ENCODE measurements around the gene KRTAP10-10. TPM values are rescaled to one million over a fixed set of nuclear protein-coding genes. Genes with fewer than 3 reads are reported as not detected.
"Not testable (repeated sequence)": the region's sequence is repeated elsewhere in the genome, so short reads cannot be mapped to it uniquely, and the experiment has no call there.

KRTAP10-10 gene
- total and polyA plus RNA-seq, 5 donors, result not detected

DNA sequence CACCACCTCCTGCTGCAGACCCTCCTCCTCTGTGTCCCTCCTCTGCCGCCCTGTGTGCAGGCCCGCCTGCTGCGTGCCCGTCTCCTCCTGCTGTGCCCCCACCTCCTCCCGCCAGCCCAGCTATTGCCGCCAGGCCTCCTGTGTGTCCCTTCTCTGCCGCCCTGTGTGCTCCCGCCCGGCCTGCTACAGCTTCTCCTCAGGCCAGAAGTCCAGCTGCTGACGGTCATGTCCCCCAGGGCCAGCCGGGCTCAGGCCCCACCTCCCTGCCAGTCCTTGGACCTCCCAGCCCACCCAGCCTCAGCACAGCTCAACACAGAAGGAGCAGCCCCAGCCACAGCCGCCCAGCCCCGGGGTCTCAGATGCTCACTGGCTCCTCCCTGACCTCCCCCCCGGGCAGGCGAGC, 9.3 kb upstream of the KRTAP10-10 start:
- WGBS, result 53% methylated on average over 15 of the region's 15 CpGs
- H3K27ac ChIP-seq (ENCODE audit: low read length); H3K9me3 ChIP-seq (ENCODE audit: control insufficient read depth, low read length); ATAC-seq; H3K4me1 ChIP-seq (ENCODE audit: control insufficient read depth, insufficient read depth, low read length); H3K4me3 ChIP-seq (ENCODE audit: low read length); intact Hi-C loops (cut with DNase I); H3K27me3 ChIP-seq (ENCODE audit: control insufficient read depth, insufficient read depth); DNase-seq: not testable (repeated sequence)

DNA sequence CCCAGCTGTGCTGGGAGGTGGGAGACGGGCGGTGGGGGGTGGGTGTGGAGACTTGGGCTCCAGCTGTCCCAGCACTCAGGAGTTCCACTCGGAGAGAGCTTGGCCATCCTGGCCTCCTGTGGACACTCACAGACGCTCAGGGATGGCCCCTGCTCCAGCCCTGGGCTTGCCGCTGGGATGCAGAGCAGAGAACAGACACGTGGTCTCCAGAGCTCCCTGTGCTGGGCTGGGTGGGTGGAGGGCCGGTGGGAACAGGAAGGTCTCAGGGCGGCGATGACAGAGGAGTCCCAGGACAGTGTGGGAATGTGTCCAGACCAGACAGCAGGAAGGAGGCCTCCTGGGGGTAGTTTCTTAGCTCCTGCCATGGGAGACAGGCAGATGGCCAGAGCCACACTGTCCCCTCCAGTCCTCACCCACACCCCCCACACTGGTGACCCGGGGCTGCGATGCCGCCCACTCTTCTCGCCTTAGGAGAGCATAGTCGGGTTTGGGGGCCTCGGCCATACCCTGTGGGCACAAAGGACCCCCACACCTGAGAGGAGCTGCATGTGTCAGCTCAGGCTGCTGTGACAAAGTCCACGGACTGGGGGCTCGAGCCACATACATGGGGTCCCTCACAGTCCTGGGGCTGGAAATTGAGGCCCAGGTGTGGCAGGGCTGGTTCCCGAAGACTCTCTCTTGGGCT, 8.3 kb upstream of the KRTAP10-10 start:
- no peak overlapping the region for H3K4me3 ChIP-seq (ENCODE audit: low read length)
- intact Hi-C loops (cut with DNase I), result no loop called here
- no peaks in the 10 kb centered on the region for H3K9me3 ChIP-seq (ENCODE audit: control insufficient read depth, low read length)
- H3K4me1 ChIP-seq (ENCODE audit: control insufficient read depth, insufficient read depth, low read length), result no peaks in the 10 kb centered on the region
- no peak overlapping the region for H3K27ac ChIP-seq (ENCODE audit: low read length)
- no peaks in the 10 kb centered on the region for H3K27me3 ChIP-seq (ENCODE audit: control insufficient read depth, insufficient read depth)
- ATAC-seq (peak; percentile 39 to 46), DNase-seq (no peak)
- WGBS, result 57% methylated on average over 18 of the region's 18 CpGs

DNA sequence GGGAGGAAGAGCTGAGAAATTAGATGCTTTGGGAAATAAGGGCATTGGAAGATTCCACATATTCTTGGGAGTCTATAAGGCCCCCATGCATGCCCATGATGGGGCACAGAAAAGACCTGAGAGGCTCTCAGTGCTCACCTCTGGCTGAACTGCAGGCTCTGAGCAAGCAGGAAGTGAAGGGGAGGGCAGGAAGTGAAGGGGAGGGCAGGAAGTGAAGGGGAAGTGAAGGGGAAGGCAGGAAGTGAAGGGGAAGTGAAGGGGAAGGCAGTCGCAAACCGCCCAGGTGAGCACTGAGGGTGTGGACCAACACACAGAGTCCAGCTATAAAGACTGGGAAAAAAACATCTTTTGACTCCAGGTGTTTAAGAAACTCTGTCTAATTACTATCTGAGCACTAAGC, 6.7 kb upstream of the KRTAP10-10 start:
- H3K4me1 ChIP-seq (ENCODE audit: control insufficient read depth, insufficient read depth, low read length), result no peaks in the 10 kb centered on the region
- no peak overlapping the region for H3K27ac ChIP-seq (ENCODE audit: low read length)
- H3K9me3 ChIP-seq (ENCODE audit: control insufficient read depth, low read length), result no peaks in the 10 kb centered on the region
- ATAC-seq, result no peak
- intact Hi-C loops (cut with DNase I), result no loop called here
- H3K4me3 ChIP-seq (ENCODE audit: low read length), result no peak overlapping the region
- DNase-seq, result no peak
- H3K27me3 ChIP-seq (ENCODE audit: control insufficient read depth, insufficient read depth), result no peaks in the 10 kb centered on the region
- WGBS, result 48% methylated on average over 2 of the region's 2 CpGs

DNA sequence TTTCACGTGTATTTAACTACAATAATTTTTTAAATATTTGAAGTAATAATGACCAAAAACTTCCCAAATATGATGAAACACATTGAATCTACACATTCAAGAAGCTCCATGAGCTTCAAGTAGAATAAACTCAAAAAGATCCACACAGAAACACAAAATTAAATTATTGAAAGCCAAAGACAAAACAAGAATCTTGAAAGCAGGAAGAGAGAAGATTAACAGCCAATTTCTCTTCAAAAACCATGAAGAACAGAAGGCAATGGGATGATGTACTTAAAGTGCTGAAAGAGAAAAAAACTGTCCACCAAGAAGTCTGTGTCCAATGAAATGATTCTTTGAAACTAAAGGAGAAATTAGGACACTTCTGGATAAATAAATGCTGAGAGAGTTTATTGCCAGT, 5.1 kb upstream of the KRTAP10-10 start:
- Histone ChIP-seq H3K4me1 (ENCODE audit: control insufficient read depth, insufficient read depth, low read length) (no peaks in the 10 kb centered on the region), H3K27me3 (ENCODE audit: control insufficient read depth, insufficient read depth) (no peaks in the 10 kb centered on the region), H3K27ac (ENCODE audit: low read length) (no peak overlapping the region), H3K9me3 (ENCODE audit: control insufficient read depth, low read length) (no peaks in the 10 kb centered on the region), H3K4me3 (ENCODE audit: low read length) (no peak overlapping the region)
- DNase-seq (no peak), ATAC-seq (no peak)
- WGBS, result 98% methylated on average over 1 of the region's 1 CpG
- intact Hi-C loops (cut with DNase I), result no loop called here

DNA sequence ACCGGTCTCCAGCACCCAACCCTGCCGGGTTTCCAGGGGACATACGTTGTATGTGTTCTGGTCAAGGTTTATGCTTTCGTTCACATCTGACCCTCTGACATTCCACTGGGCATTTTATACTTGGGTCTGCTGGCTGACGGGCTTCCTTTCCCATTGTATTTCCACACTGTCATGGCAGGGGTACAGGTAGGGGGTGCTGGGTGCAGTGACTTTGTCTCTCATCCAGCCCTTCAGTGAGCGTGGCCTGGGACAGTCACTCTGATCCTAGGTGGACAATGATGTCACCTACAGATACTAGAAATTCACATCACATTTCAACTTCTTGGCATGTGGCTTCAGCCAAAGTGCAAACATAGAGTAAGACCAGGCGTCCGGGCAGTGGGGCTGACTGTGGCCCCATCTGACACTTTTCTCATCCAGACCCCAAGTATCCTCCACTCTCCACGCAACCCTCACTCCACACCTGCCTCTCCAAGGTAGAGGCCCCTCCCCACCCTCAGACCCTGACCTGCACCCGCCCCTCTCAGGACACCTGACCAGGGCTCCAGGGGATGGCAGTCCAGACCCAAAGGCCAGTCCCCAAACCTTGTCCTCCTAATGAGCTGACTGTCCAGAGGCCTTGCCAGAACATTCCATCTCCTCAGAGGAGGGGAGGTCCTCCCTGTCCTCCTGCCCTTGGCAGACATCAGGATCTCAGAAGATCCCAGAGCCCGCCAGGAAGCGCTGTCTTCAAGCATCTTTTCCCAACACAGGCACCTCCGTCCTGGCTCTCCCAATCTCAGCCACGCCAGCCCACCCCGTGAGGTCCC, 743 bp upstream of the KRTAP10-10 start:
- intact Hi-C loops (cut with DNase I), result no loop called here
- no peak overlapping the region for H3K4me3 ChIP-seq (ENCODE audit: low read length)
- WGBS, result 81% methylated on average over 15 of the region's 15 CpGs
- H3K27ac ChIP-seq (ENCODE audit: low read length), result no peak overlapping the region
- ATAC-seq, result peak in 1 of 2 donors; percentile 36
- H3K27me3 ChIP-seq (ENCODE audit: control insufficient read depth, insufficient read depth), result no peaks in the 10 kb centered on the region
- no peak for DNase-seq
- peaks cover 4% of the 10 kb centered on the region for H3K9me3 ChIP-seq (ENCODE audit: control insufficient read depth, low read length)
- H3K4me1 ChIP-seq (ENCODE audit: control insufficient read depth, insufficient read depth, low read length), result no peaks in the 10 kb centered on the region

DNA sequence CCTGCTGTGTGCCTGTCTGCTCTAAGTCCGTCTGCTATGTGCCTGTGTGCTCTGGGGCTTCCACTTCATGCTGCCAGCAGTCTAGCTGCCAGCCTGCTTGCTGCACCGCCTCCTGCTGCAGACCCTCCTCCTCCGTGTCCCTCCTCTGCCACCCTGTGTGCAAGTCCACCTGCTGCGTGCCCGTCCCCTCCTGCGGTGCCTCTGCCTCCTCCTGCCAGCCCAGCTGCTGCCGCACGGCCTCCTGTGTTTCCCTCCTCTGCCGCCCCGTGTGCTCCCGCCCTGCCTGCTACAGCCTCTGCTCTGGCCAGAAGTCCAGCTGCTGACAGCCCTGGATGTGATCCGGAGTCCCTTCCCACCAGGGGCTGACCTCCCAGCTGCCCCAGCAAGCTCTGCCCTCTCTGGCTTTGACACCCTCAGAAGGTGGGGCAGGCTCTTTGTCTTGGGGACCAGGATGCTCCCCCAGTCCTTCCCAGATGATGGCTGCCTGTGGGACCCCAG, 744 bp downstream of the KRTAP10-10 start:
- H3K4me1 ChIP-seq (ENCODE audit: control insufficient read depth, insufficient read depth, low read length); H3K4me3 ChIP-seq (ENCODE audit: low read length); H3K9me3 ChIP-seq (ENCODE audit: control insufficient read depth, low read length); ATAC-seq; DNase-seq; H3K27ac ChIP-seq (ENCODE audit: low read length); intact Hi-C loops (cut with DNase I); H3K27me3 ChIP-seq (ENCODE audit: control insufficient read depth, insufficient read depth): not testable (repeated sequence)
- 49% methylated on average over 12 of the region's 12 CpGs for WGBS

DNA sequence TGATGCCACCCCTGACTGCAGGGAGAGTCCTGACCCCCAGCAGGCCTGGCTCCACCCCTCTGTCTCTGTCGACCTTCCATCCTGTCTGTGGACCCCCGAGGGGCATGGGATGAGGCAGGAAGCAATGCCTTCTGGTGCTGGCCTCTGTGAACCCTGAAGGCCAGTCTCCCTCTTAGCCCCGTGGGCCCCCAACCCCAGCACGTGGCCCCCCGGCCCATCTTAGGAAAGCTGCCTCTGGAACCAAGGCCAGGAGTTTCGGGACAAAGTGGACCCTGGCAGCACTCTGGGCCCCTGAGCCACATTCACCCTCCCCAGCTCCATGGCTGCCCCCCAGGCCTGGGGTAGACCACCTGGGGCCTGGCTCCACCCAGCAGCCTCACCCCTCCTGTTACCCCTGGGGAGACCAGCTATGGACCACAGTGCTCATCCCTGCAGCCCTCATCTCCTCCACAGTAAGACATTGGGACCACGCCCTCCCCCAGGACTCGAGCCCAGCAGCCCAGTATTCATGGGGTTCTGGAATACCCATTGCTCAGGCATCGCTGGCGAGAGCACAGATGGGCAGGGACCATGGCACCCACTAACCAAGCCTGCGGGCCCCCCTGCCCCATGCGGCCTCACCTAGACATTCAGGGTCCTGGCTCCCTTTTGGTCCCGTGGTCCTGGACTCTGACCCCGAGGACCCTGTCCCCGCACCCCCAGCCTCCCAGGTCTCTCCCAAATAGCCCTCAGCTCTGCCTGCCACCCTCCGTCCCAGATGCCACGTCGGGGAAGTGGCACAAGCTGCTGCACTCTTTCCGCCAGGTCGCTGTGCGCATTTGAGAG, 1.6 kb downstream of the KRTAP10-10 start:
- H3K27ac ChIP-seq (ENCODE audit: low read length); H3K9me3 ChIP-seq (ENCODE audit: control insufficient read depth, low read length); H3K4me3 ChIP-seq (ENCODE audit: low read length); intact Hi-C loops (cut with DNase I); H3K27me3 ChIP-seq (ENCODE audit: control insufficient read depth, insufficient read depth); H3K4me1 ChIP-seq (ENCODE audit: control insufficient read depth, insufficient read depth, low read length); DNase-seq: not testable (repeated sequence)
- 77% methylated on average over 21 of the region's 21 CpGs for WGBS
- ATAC-seq, result peak in 1 of 2 donors; percentile 22

DNA sequence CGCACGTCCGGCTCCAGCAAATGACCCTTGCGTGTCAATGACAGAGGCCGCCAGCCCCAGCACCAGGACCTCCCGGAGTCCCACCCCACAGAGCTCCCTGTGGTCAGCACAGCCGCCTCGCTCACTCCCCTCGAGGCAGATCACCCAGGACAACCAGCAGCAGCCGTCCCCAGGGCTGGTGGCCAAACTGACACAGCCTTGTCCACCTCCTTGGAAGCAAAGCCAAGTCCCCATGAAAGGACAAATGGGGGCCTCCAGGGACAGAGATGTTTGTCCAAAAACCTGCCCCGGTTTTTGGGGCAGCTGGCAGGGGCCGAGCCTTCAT, 2.1 kb downstream of the KRTAP10-10 start:
- peaks cover 4% of the 10 kb centered on the region for H3K9me3 ChIP-seq (ENCODE audit: control insufficient read depth, low read length)
- DNase-seq, result no peak
- no peak overlapping the region for H3K4me3 ChIP-seq (ENCODE audit: low read length)
- WGBS, result 82% methylated on average over 12 of the region's 12 CpGs
- intact Hi-C loops (cut with DNase I), result no loop called here
- H3K27me3 ChIP-seq (ENCODE audit: control insufficient read depth, insufficient read depth), result no peaks in the 10 kb centered on the region
- no peak for ATAC-seq
- no peaks in the 10 kb centered on the region for H3K4me1 ChIP-seq (ENCODE audit: control insufficient read depth, insufficient read depth, low read length)
- H3K27ac ChIP-seq (ENCODE audit: low read length), result no peak overlapping the region

DNA sequence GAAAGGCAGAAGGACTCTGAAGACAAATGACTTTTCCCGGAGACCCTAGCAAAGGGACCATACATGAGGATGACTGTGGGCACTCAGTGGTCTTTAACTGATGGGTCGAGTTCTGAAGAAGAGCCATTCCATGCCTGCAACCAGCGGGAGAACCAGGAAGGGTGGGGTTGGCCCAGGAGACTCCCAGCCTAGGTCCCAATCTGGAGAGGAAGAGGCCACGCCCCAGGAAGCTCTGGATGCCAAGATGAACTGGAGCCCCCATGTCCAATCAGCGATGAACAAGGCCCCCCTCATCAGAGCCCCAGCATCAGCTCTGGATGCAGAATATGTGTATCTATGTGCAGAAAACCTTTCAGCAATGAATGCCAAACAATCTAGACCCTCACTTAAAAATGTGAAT, 3.6 kb downstream of the KRTAP10-10 start:
- Histone ChIP-seq H3K27me3 (ENCODE audit: control insufficient read depth, insufficient read depth) (no peaks in the 10 kb centered on the region), H3K4me3 (ENCODE audit: low read length) (no peak overlapping the region), H3K9me3 (ENCODE audit: control insufficient read depth, low read length) (peaks cover 4% of the 10 kb centered on the region), H3K4me1 (ENCODE audit: control insufficient read depth, insufficient read depth, low read length) (no peaks in the 10 kb centered on the region), H3K27ac (ENCODE audit: low read length) (no peak overlapping the region)
- WGBS, result 84% methylated on average over 5 of the region's 5 CpGs
- intact Hi-C loops (cut with DNase I), result no loop called here
- ATAC-seq (no peak), DNase-seq (no peak)

DNA sequence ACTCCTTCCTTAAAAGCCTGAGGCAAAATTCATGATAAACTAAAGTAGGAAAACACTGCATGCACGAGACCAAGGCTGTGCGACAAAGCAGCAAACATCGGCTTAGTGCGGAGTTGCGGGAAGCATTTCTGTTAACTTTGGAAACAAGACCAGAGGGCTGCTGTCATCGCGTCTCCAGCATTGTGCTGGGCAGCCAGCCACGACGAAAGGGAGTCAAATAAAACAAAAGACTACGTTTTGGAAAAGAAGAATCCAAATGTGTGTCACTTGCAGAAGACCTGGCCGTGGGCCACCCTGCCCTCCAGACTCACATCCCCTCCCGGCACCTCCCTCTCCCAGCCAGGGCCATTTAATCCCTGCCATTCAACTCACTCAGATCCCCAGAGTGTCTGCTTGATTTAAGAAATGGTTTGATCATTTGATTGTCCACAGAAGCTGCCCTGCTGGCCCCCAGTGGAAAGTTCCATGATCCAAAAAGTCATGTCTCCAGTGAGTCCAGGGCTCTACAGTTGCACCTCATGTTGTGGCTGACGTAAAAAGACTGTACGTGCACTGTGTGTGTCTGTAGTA, 6.7 kb downstream of the KRTAP10-10 start:
- no peak for ATAC-seq
- Histone ChIP-seq H3K4me1 (ENCODE audit: control insufficient read depth, insufficient read depth, low read length) (no peaks in the 10 kb centered on the region), H3K27ac (ENCODE audit: low read length) (no peak overlapping the region), H3K9me3 (ENCODE audit: control insufficient read depth, low read length) (peaks cover 4% of the 10 kb centered on the region), H3K4me3 (ENCODE audit: low read length) (no peak overlapping the region), H3K27me3 (ENCODE audit: control insufficient read depth, insufficient read depth) (no peaks in the 10 kb centered on the region)
- intact Hi-C loops (cut with DNase I), result no loop called here
- DNase-seq, result no peak
- WGBS, result 61% methylated on average over 14 of the region's 14 CpGs

DNA sequence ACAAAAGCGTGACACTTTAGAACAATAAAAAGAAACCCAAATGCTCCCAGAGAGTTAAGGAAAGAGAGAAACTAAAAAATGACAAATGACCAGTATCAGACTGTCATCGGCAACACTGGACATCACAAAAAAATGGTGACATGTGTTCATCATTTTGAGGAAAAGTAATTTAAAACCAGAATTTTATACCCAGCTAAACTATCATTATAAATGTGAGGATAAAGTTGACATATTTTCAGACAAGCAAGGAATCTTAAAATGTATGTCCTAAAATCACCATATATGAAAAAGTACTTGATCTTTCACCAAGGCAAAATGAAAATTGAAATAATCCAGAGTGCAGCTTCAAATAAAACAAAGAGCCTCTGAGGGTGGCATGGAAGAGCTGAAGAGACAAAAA, 7.7 kb downstream of the KRTAP10-10 start:
- intact Hi-C loops (cut with DNase I), result no loop called here
- Histone ChIP-seq H3K4me1 (ENCODE audit: control insufficient read depth, insufficient read depth, low read length) (no peaks in the 10 kb centered on the region), H3K4me3 (ENCODE audit: low read length) (no peak overlapping the region), H3K27me3 (ENCODE audit: control insufficient read depth, insufficient read depth) (no peaks in the 10 kb centered on the region), H3K9me3 (ENCODE audit: control insufficient read depth, low read length) (peaks cover 4% of the 10 kb centered on the region), H3K27ac (ENCODE audit: low read length) (no peak overlapping the region)
- 46% methylated on average over 2 of the region's 2 CpGs for WGBS
- ATAC-seq, result no peak
- DNase-seq, result no peak
